GM18951 (cell line): Measurements from ENCODE around the gene ZNF2.

Experiments
- POLR2A ChIP-seq: IDR thresholded peaks from 4 replicates; pipeline ENCODE4 v1.6.1; 2011; ENCODE audit warnings: mild to moderate bottlenecking; ENCODE audit not compliant: insufficient read length, insufficient read depth; ENCODE audit errors: extremely low read depth
- in situ Hi-C: fragments of 300-500 bp; cut with MboI; formaldehyde crosslinking; loops from one replicate; pipeline ENCODE4 v1.12.0; 2022; ENCODE audit warnings: low sequenced_read_pairs, mixed read lengths, inconsistent platforms; ENCODE audit not compliant: unreplicated experiment

Gene ZNF2

DNA sequence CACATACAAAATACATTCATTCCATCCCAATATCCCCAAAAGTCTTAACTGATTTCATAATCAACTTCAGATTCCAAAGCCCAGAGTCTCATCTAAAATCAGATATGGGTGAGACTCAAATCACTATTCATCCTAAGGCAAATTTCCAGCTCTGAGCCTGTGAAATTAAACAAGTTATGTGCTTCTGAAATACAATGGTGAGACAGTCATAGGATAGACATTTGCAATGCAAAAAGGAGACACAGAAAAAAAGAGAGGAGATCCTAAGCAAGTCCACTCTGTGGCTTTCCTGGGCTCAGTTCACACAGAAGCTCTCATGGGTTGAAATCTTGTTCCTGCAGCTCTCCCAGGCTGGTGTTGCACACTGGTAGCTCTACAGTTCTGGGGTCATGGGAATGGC, 60.0 kb downstream of the ZNF2 start:
- no peak for TF ChIP-seq POLR2A
- in situ Hi-C loops: no loop called here

DNA sequence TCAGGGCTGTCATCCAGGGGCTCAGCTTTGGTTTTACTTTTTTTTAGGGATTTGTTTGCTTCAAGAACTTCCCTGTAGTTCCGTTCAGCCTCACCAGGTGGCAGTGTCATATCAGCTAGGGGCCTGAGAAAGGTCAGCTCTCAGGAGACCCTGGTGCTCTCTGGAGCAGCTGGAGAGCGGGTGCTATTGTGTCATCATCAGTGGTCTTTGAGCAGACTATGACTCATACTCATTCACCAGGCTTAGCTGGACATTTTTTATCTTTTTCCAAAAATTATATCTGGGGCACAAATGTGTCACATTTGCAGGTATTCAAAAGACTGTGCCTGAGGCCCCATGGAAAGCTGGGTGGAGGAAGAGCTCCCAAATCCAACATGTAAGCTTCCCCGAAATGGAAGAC, 66.1 kb downstream of the ZNF2 start:
- in situ Hi-C loops: no loop called here
- no peak for TF ChIP-seq POLR2A

DNA sequence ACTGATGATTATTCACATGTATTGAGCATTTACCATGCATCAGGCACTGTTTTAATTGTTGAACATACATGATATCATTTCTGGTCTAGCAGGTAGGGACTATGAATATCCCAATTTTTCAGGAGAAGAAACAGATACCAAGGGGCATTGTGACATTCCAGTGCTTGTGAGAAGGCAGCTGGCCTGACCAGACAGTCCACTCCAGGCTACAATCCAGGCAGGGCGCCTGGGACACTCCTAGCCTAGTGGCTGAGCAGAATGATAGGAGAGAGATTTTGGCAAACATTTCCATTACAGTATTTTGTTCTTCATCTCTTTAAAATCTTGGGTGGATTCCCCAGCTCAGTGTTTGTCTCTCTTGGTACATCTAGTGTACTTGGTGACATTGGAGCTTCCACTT, 66.6 kb downstream of the ZNF2 start:
- in situ Hi-C loops: no loop called here
- TF ChIP-seq POLR2A: no peak
